ENCODE results near the gene ETV3.

Gene ETV3

DNA sequence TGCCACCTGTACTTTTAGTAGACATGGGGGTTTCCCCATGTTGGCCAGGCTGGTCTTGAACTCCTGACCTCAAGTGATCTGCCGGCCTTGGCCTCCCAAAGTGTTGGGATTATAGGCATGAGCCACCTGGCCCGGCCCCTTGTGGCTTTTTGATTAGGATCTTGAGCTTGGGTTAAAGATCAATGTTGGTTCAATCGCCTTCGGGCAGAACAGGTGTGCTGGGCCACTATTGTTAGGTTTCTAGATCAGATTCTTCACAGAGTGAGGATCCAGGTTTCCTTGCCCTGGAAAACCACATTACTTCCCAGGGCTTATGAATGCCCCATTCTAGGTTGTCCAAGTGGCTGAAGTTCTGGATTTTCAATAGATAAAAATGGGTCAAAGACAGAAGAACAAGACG lies 6.1 kb downstream of the ETV3 start:
- TF ChIP-seq, protein P1, sequence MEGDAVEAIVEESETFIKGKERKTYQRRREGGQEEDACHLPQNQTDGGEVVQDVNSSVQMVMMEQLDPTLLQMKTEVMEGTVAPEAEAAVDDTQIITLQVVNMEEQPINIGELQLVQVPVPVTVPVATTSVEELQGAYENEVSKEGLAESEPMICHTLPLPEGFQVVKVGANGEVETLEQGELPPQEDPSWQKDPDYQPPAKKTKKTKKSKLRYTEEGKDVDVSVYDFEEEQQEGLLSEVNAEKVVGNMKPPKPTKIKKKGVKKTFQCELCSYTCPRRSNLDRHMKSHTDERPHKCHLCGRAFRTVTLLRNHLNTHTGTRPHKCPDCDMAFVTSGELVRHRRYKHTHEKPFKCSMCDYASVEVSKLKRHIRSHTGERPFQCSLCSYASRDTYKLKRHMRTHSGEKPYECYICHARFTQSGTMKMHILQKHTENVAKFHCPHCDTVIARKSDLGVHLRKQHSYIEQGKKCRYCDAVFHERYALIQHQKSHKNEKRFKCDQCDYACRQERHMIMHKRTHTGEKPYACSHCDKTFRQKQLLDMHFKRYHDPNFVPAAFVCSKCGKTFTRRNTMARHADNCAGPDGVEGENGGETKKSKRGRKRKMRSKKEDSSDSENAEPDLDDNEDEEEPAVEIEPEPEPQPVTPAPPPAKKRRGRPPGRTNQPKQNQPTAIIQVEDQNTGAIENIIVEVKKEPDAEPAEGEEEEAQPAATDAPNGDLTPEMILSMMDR (IDR thresholded peaks at IDR 0.05; ENCODE audit: low read depth, low read length), result no peak
- in situ Hi-C loops (cut with HindIII; ENCODE audit: low sequenced_read_pairs), result no loop called here

GRCh38 chr1:157131281-157131680 lies 6.9 kb downstream of the ETV3 start:
- no peak overlapping the region for H3K4me3 ChIP-seq (ENCODE audit: low read depth, low read length)
- in situ Hi-C loops (cut with HindIII; ENCODE audit: low sequenced_read_pairs), result no loop called here
- DNase-seq (ENCODE audit: low read depth, low spot score), result no peak
- TF ChIP-seq, protein P1 (IDR thresholded peaks at IDR 0.05; ENCODE audit: low read depth, low read length), result no peak

More for the DNA sequence above, 6.1 kb downstream of the ETV3 start:
- H3K4me3 ChIP-seq (ENCODE audit: low read depth, low read length), result no peak overlapping the region
- DNase-seq (ENCODE audit: low read depth, low spot score), result no peak

GRCh38 chr1:157124855-157125254 lies 13.3 kb downstream of the ETV3 start:
- TF ChIP-seq, protein P1 (IDR thresholded peaks at IDR 0.05; ENCODE audit: low read depth, low read length), result no peak
- no peak for DNase-seq (ENCODE audit: low read depth, low spot score)
- H3K4me3 ChIP-seq (ENCODE audit: low read depth, low read length), result no peak overlapping the region
- in situ Hi-C loops (cut with HindIII; ENCODE audit: low sequenced_read_pairs), result no loop called here

DNA sequence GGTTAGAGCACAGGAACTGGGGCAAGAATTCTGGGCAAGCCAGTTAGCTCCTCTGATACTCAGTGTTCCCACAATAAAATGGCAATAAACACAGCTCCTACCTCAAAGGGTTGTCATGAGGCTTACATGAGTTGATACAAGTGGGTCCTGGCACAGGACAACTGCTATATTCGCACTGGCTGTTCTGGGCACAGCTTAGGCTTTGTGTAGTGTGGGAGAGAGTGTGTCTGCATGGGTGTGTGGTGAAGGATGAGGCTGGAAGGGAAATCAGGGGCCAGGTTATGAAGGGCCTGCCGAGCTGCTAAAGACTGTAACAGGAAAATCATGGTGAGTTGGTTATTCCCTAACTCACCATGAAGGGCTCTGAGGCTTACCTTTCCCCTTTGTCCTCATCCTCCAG lies 18.7 kb downstream of the ETV3 start:
- no peak overlapping the region for H3K4me3 ChIP-seq (ENCODE audit: low read depth, low read length)
- in situ Hi-C loops (cut with HindIII; ENCODE audit: low sequenced_read_pairs), result no loop called here
- TF ChIP-seq, protein P1 (IDR thresholded peaks at IDR 0.05; ENCODE audit: low read depth, low read length), result no peak
- no peak for DNase-seq (ENCODE audit: low read depth, low spot score)

GRCh38 chr1:157119008-157119407 lies 19.2 kb downstream of the ETV3 start:
- no peak overlapping the region for H3K4me3 ChIP-seq (ENCODE audit: low read depth, low read length)
- TF ChIP-seq, protein P1 (IDR thresholded peaks at IDR 0.05; ENCODE audit: low read depth, low read length), result no peak
- DNase-seq (ENCODE audit: low read depth, low spot score), result no peak
- in situ Hi-C loops (cut with HindIII; ENCODE audit: low sequenced_read_pairs), result no loop called here

GRCh38 chr1:157117527-157118057 lies 20.6 kb downstream of the ETV3 start:
- TF ChIP-seq, protein P1 (IDR thresholded peaks at IDR 0.05; ENCODE audit: low read depth, low read length), result no peak
- DNase-seq (ENCODE audit: low read depth, low spot score), result no peak
- in situ Hi-C loops (cut with HindIII; ENCODE audit: low sequenced_read_pairs), result no loop called here
- no peak overlapping the region for H3K4me3 ChIP-seq (ENCODE audit: low read depth, low read length)

- no peak for DNase-seq (ENCODE audit: low read depth, low spot score)
- in situ Hi-C loops (cut with HindIII; ENCODE audit: low sequenced_read_pairs), result no loop called here
- TF ChIP-seq, protein P1 (IDR thresholded peaks at IDR 0.05; ENCODE audit: low read depth, low read length), result no peak
- H3K4me3 ChIP-seq (ENCODE audit: low read depth, low read length), result no peak overlapping the region
Observed at GRCh38 chr1:157116737-157117103, 21.5 kb downstream of the ETV3 start.
